ENCODE measurements around the gene RNF113B.

Gene RNF113B

DNA sequence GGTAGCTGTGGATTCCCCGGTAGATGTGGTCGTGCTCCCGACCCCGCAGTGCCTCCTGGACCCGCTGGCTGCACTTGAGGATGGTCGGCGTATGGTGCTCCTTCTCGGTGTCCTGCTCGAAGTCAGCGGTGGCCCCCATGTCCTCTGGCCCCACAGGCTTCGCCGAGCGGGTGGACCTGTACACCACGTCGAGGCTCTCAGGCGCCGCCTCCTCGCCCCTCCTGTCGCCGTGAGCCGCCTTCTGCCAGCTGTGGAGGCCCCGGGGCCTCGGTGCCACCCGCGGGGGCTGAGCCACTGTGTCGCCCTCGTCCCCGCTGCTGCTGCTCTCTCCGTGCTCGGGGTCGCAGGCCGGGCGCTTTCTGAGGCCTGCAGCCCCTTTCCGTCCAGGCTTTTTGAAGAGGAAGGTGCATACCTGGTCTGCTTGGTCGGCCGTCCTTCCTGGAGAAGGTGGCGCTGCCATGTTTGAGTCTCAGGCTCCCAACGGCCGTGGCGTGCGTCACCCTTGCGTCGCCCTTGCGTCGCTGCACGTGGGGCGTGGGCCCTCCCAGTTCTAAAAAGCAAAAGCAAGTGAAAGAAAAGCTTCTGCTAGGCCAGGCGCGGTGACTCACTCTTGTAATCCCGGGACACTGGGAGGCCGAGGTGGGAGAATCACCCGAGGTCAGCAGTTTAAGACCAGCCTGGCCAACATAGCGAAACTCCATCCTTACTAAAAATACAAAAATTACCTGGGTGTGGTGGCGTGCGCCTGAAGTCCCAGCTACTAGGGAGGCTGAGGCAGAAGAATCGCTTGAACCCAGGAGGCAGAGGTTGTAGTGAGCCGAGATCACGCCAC, at the start of gene RNF113B:
TSS of gene RNF113B (minus strand) at position 493 of the 832 bp plus-strand sequence. CDS start at position 460, 33 bp downstream.
- no peak for DNase-seq

DNA sequence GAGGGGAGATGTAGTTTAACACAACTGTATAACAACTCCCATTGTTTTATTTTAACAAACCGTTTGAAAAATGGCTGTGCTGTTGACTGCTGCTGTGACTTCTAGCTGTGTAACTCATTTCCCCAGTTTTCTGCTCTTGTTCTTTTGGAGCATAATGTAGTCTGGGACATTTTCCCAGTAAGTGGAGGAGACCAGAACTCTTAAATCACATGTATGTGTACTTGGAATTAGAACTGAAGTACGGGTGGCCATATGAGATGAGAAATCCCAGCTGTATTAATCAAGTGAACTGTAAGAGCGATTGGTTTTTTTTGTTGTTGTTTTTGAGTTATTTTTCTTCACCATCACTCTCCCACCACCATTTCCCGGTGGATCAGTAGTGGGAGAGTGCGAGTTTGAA, 49.4 kb upstream of the RNF113B start:
- DNase-seq, result no peak

DNA sequence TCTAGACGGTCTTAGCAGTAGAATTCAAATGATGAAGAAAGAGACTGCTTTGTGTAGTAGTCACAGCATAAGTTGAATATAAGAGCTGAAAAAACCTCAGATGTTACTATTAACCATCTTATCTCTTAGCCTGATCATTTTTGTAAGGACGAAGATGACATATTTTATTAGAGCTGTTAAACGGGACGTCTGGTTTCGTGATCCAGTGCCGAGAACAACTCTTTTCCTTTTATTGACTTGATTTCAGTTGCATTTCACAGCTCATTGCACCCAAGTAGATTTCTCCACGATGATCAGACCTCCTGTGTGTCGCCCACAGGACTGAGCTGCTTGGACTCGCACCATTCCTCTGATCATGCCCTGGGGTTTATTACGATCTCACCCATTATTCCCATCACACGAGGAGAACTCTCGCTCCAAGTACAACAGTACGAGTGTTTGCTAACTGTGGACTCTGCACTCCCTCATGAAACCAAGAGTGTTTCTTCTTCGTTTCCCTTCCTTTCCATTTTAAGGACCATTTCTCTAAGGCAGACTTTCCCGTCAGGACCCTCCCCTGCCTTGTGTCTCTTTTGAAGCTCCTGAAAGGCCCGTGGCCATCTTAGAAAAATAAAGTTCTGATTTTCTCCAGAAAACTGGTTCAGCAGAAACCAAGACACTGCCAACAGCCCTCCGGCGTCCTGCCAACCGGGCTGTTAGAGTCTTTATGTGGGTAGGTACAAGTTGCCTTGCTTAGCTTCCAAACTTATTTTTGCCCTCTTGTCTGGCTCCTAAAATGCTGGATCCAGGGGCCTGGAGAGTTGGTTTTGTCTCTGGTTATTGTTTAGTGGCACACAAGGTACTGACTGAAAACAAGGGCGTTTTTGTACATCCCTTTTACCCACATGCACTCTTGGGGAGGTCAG, 48.2 kb upstream of the RNF113B start:
- DNase-seq, result no peak

DNA sequence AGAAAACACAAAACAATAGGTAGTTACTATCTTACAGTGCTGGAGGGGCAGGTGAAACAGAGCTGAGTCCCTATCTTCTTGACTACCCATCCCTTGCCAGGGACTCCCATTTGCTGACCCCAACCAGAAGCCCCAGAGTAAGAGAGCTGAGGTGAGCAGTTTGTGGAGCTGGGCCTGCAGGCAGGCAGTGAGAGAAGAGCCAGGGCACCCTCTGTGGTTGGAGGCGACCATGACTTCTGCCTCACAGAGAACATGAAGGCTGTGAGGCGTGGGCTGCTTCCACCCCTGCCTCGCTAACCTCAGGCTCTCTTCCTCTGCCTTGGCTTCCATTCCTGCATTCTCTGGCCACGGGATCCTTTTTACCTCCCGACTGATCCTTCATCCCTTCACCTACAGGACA, 47.5 kb upstream of the RNF113B start:
- no peak for DNase-seq

DNA sequence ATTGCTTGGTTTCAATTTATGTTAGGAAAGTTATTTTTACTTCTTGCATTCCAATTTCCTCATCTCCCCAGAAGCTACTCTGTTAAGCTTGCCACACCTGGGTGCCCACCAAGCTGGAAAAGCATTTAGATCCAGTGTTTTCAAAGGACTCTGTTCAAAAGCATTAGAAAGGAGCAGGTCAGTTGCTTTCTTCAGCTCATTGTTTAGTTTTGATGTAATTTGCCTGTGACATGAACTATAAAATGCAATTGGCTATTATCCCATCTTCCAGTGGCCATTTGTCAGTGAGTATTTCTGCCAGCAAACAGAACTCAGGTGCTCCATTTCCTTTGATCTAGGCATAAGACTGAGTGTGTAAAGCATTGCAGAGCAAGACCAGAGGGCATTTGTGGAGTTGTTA, 46.7 kb upstream of the RNF113B start:
- DNase-seq, result no peak

DNA sequence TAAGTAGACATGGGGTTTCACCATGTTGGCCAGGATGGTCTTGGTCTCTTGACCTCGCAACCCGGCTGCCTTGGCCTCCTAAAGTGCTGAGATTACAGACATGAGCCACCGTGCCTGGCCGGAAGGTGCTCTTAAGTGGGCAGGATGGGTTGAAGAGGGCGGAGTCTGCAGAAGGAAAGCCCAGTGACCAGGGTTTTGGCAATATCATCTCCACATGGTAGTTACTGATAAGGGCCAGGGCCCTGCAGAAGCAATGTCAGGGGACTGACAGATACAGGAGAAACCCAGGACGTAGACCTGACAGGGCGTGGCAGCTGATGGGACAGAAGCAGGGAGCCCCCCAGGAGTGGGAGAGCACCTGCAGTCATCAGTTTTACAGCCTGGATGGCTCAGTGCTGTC, 45.7 kb upstream of the RNF113B start:
- DNase-seq, result no peak

DNA sequence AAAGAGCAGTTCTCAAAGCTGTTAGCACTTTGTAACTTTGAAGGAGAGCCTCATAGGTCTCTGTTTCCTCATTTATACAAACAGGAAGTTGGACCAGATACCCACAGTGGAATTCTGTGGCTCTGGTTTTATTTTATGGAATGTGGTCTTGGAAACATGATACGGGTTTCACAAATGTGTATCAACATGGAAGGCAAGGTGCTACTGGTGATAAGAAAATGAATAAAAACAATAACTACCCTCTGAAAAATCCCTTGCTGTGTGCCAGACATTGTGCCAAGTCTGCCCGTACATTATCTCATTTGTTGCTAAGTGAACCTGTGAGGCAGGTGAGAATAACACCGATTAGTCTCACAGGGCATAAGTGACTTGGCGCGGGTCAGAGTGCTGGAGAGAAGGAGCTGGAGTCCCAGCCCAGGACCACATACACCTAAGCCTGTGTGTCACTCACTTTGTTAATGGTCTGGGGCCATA, 45.0 kb upstream of the RNF113B start:
- peak; percentile 48 for DNase-seq

DNA sequence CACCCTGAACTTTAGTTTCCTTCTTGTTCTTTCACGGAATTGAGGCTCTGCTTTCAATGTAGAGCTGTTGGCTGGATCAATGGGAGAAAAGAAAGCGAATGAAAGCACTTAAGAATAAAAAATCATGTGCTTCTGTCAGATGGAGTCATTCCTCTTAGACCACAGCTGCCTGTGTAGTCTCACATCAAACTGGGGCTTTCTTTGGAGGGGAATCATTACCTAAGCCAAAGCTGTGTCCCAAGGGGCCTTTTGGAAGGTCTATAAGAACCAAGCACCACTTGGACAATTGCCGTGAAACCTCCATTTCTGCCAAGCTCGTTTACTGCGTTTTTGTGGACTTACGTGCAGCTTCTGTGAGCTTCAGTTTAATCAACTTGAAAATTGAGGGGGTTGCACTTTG, 44.2 kb upstream of the RNF113B start:
- no peak for DNase-seq

DNA sequence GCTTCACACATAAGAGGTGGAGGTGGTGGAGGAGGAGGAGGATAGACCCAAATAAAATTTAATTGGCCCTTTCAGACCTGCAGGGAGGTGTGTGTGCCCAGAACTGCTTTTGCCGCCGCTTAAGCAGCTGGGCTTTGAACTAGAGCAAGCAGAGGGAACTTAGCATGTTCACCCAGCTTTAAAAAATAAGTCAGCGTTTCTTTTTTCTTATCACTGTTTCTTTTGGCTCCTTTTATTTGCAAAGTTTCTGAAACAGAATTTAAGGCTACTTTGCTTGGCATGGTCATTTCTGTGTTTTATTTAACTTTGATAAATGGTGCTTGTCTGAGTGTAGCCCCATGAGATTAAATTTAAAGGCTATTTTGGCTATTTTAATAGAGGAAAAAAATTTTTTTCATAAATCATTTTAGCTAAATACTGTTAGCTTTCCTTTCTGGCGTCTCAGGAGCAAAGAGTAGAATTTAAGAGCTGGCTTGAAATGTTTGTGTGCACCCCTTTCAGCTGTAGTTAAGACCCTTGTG, 43.3 kb upstream of the RNF113B start:
- DNase-seq, result no peak

DNA sequence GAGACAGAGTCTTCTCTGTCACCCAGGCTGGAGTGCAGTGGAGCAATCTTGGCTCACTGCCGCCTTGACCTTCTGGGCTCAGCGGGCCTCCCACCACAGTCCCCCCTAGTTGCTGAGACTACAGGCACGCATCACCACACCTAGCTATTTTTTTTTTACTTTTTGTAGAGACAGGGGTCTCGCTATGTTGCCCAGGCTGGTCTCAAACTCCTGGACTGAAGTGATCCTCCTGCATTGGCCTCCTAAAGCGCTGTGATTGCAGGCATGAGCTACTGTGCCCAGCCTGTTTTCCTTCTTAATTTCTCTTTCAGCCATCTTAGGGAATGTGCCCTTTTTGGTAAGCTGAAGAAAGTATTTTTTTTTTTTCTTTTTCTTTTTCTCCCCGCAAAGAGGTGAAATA, 42.6 kb upstream of the RNF113B start:
- DNase-seq, result no peak

DNA sequence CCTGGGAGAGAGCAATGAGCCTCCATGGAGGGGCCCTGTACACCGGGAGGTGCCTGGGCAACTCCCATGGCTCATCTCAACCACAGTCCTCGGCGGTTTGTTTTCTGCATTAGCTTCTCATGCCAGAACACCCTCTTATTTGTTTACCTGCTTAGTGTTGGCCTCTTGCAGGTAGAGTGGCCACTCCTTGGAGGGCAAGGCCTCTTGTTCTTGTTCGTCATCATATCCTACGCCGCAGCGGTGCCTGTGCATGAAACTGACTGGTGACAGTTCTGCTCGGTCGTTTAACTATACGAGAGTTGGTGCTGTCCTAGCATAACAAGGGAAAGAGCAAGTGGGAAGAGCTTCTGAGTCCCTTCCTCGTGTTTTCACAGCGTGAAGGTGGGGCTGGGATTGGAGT, 40.5 kb upstream of the RNF113B start:
- no peak for DNase-seq

DNA sequence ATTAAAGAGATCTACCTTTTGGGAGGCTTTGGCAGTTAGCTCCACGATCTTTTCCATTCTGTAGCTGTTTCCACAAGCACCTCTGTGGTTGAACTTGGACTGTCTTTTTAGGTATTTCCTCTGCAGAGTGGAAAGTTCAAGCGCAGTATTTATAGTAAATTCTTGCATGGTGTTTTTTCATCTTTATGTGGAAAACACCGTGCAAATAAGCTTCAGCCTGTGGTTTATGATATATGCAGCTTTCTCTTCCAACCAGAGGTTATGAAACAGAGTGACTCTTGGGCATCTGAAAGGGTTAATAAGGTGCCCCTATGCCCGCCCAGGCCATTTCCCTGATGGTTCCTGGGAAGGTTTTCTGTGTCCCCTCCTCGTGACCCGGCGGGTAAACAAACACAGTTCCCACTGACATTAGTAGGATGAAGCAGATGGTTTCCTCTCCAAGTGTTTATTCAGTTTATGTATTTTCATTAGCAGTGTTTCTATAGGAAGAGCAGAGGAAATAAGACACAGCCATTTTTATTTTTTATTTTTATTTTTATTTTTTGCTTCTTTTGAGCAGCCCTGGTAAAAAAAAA, 39.7 kb upstream of the RNF113B start:
- DNase-seq, result no peak

DNA sequence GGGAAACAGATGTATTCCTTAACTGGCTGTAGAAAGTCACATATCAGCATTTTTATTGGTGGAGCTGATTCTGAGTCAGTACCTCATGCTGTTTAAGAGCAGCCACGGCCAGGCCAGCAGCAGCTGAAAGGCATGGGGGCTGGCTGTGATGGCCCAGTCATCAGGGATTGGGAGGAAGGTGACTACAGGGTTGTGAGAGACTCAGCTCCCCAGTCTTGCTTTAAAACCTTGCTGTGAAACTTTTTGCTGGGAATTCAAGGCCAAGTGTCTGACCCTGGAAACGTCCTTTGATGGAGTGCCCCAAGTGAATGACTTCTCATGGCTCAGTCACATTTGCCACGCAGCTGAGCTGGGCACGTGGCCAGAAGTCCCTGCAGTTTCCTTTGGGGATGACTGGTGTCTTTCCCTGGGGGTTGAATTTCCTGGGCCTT, 39.1 kb upstream of the RNF113B start:
- peak; percentile 89 for DNase-seq

DNA sequence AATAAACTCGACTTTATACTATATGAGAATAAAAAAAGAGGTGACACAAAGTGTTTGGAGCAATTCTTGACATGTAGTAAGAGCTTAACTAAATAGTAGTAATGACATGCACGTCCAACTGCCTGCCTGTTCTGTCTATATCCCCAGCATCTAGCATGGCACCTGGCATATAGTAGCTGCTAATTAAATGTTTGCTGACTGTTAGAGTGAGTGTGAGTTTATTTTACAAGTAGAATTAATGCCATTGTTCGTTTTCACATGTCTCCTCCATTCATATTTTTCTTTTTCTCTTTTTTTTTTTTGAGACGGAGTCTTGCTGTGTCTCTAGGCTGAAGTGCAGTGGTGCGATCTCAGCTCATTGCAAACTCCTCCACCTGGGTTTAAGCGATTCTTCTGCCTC, 38.4 kb upstream of the RNF113B start:
- DNase-seq, result no peak

DNA sequence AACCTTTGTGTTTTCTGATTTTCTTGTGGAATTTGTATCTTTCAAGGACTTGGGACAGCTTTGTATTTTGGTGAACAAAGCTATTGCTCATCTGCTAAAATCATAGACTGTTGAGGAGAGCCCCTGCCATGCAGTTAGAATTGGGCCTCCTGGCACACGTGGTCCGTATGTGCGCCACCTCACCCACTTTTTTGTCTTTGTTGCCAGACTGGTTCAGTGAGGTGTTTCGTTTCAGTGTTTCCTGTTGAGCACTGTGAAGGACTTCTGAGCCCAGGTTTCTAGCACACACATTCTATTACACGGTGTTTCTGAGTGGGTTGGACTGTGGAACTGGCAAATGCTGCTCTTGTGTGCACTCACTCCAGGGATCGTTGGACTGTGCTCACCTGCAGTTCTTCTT, 37.6 kb upstream of the RNF113B start:
- no peak for DNase-seq

DNA sequence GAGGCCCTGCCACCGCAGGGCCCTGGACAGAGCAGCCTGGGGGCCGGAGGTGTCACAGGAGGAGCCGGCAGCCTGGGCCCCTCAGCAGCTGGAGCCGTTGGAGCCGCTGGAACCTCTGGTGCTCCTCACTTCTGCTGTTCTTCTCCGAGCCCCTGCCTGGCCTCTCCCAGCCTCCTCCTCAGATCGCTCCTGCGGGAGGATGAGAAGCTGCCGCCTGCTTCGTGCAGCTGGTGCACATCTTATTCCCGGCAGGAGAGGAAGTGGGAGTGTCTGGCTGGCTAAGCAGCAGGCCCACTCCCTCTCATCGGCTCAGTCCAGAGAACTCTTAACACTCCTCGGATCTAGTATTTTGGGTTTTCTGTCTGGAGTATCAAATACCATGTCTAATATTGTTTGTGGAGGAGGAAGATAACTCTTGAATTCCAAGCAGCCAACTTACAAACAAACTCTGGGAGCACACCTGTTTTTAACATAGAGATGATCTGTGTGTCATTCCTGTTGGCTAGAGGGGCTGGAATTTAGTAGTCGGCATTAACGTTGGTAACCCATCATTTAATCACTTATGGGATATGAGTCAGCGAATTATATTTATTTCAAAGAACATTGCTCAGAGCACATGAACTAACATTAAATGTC, 37.1 kb upstream of the RNF113B start:
- DNase-seq, result peak; percentile 74

DNA sequence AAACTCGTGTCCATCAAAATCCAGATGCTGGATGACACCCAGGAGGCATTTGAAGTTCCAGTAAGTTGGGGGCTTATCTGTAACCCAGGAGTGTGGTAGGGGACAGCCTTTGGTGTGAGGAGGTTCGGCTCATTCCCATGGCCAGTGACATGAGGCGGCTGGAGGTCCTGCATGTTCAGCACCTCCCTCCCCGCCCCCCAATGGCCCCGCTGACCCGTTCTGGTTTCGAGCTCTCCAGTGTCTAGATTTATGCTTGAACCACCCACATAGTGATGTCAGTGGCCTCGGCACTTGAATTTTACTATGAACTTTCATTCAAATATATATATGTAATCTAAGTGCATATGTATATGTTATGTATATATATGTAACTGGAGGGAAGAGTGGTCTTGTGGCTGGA, 36.3 kb upstream of the RNF113B start:
- DNase-seq, result no peak

DNA sequence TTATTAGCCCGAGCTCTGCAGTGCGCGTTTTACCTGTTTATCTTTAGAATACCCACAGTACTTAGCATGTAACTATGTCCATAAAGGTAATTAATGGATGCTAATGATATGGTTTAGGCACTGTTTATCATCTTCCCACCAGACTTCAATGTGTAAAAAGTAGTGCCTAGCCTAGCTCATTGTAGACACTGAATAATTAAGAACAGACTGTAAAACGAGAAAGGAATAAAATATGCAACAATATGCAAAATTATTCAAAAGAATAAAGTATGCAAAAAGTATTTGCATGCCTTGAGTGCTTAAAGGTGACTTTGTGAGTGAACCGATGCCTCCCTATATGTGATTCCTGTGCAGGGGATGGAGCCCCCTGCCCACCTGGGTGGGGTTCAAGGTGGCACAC, 35.7 kb upstream of the RNF113B start:
- DNase-seq, result no peak

DNA sequence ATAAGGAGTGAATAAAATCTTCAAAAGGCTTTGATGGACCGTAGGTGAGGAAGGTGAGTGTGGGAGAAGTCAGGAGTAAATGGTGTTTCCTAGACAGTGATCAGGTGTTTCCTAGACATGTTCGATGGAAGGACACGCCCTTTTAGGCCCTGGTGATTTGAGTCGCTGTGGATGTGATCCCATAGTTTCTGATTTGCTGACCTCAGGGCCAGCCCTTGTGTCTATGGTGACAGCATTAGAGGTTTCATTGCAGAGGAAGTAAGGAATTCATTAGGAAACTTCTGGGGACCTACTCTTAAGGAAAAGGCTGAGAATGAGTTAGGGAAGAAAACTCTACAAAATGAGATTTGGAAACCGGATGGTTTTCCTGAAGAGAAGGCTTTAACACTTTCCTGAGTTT, 31.5 kb upstream of the RNF113B start:
- DNase-seq, result no peak

DNA sequence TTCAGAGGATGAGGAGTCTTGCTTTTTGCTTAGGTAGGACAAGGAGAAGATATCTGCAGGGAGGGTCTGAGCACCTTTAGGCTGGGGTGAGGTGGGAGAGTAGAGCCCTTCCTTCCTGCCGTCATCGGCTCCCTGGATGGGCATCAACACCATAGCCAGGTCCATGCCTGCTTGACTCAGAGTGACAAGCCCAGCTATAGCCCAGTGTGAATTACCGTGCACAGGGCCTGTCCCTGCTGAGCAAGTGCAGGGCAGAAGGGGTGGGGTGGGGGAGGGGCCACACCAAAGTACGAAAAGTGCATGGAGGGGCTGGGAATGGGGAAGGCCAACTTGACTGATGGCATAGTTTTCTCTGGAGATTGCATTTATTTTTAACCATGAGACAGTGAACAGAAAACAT, 30.3 kb upstream of the RNF113B start:
- DNase-seq, result no peak

DNA sequence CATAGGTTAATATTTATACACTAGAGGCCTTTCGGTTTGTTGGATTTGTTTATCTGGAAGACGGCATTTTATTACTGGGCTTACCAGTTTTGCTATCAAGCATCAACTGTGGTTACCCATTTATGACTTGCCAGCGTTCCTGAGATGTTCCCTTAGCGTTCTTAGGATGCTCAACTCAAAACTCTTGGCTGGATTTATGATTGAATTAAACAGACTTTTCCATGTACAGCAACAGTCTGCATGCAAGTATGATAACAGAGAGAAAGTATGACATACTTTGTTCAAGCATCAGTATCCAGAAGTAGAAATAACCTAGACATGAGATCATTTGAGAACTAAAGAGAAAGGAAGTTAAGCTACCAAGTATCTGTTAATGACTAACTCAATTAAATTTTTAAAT, 29.9 kb upstream of the RNF113B start:
- DNase-seq, result peak; percentile 78

DNA sequence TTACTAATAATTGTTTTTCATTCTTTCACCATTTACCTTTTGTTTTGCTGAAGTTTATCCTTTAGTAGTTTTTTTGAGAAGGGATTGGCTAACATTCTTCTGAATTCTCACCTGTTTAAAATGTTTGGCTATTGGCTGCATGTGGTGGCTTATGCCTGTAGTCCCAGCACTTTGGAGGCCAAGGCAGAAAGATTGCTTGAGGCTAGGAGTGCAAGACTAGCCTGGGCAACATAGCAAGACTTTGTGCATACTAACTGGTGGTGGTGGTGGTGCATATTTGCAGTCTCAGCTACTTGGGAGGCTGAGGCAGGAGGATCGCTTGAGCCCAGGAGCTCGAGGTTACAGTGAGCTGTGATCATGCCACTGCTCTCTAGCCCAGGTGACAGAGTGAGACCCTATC, 27.5 kb upstream of the RNF113B start:
- no peak for DNase-seq
